D721Med (cell line): ENCODE data around the gene CMBL.

ENCODE experiments used
- DNase-seq: peaks from one replicate; pipeline ENCODE4 v3.0.0; 2011; ENCODE audit warnings: low spot score; ENCODE audit not compliant: insufficient read length
- FAIRE-seq: peaks from 2 replicates; lab custom pipeline; 2011; peaks lifted over from hg19 to GRCh38; lab: Jason Lieb, UNC
- CTCF ChIP-seq: IDR thresholded peaks from 2 replicates; pipeline ENCODE4 v1.5.1; 2012; ENCODE audit warnings: mild to moderate bottlenecking, control low read depth; ENCODE audit not compliant: insufficient read depth; ENCODE audit errors: missing control alignments

Gene CMBL

GRCh38 chr5:10307206-10308148 is at the start of gene CMBL:
CMBL (minus strand) TSS chr5:10307902; CDS start chr5:10290762, 17,140 bp downstream.
- no peak for FAIRE-seq
- no peak for TF ChIP-seq CTCF
- peak; percentile 63 for DNase-seq

- FAIRE-seq (no peak), DNase-seq (no peak)
- TF ChIP-seq CTCF, result no peak
Observed at GRCh38 chr5:10355071-10355889, 47.6 kb upstream of the CMBL start.

GRCh38 chr5:10354048-10354872 is 46.6 kb upstream of the CMBL start:
- DNase-seq, result no peak

GRCh38 chr5:10353241-10354047 is 45.7 kb upstream of the CMBL start, which contains the start of gene MARCHF6:
MARCHF6 (plus strand) TSS chr5:10353695; CDS start chr5:10353899, 204 bp downstream.
- FAIRE-seq (no peak), DNase-seq (no peak)
- TF ChIP-seq CTCF, result no peak

More at GRCh38 chr5:10354048-10354872, 46.6 kb upstream of the CMBL start:
- TF ChIP-seq CTCF, result no peak
- FAIRE-seq, result no peak

GRCh38 chr5:10352430-10353240 is 44.9 kb upstream of the CMBL start:
- TF ChIP-seq CTCF, result no peak
- no peak for DNase-seq
- FAIRE-seq, result no peak
